ENCODE data around the gene SHBG.
"Not testable (repeated sequence)": the region's sequence is repeated elsewhere in the genome, so short reads cannot be mapped to it uniquely, and the experiment has no call there.

The SHBG gene, protein sequence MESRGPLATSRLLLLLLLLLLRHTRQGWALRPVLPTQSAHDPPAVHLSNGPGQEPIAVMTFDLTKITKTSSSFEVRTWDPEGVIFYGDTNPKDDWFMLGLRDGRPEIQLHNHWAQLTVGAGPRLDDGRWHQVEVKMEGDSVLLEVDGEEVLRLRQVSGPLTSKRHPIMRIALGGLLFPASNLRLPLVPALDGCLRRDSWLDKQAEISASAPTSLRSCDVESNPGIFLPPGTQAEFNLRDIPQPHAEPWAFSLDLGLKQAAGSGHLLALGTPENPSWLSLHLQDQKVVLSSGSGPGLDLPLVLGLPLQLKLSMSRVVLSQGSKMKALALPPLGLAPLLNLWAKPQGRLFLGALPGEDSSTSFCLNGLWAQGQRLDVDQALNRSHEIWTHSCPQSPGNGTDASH
- total RNA-seq, result 0 to 0.07 reads per million in 2 donors

DNA sequence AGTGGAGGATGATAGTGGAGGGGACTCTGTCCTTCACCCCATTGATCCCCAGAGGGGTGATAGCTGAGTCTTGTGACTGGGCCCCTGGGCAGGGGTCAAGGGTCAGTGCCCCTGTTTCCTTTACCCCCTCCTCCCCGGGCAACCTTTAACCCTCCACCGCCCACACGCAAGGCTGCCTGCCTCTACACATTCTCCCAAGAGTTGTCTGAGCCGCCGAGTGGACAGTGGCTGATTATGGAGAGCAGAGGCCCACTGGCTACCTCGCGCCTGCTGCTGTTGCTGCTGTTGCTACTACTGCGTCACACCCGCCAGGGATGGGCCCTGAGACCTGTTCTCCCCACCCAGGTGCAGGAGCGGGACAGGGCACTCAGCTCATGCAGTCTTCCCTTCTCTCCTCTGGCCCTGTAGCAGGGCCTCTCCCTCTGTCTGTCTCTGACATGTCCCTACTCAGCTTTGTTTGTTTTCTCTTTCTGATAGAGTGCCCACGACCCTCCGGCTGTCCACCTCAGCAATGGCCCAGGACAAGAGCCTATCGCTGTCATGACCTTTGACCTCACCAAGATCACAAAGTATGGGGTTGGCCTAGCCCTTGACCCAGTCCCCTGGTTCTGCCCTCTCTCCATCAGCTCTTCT, at the start of gene SHBG:
Gene SHBG, plus strand, starts transcription at position 197 of the 633 bp plus-strand sequence. Its CDS starts 38 bp downstream, at position 235.
- no peak for DNase-seq

DNA sequence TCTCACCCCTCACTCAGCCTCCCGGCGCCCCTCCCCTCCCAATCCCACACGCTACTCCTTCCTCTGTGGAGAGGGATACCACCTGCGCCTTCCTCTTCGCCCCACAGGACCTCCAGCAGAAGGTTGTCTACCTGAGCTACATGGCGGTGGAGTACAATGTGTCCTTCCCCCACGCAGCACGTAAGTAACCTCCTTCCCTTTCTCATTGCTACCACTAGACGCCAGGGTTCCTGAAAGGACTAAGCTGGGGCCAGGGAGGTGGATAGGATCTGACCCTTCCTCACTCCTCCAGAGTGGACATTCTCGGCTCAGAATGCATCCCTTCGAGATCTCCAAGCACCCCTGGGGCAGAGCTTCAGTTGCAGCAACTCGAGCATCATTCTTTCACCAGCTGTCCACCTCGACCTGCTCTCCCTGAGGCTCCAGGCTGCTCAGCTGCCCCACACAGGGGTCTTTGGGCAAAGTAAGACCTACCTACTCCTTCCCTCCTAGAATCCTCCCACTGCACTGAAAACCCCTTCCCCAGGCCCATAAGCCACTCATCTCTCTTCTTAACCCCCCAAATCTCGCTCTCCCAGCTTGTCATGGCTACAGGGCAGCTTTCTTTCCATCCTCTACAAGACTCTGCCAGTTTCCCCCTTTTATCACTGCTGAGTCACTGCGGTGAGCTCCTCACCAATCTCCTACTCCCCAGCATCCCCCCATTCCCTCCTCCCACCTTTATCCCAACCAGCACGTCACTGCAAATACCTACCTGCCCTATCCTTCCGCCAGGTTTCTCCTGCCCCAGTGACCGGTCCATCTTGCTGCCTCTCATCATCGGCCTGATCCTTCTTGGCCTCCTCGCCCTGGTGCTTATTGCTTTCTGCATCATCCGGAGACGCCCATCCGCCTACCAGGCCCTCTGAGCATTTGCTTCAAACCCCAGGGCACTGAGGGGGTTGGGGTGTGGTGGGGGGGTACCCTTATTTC, 49.0 kb upstream of the SHBG start:
- no peak for DNase-seq

DNA sequence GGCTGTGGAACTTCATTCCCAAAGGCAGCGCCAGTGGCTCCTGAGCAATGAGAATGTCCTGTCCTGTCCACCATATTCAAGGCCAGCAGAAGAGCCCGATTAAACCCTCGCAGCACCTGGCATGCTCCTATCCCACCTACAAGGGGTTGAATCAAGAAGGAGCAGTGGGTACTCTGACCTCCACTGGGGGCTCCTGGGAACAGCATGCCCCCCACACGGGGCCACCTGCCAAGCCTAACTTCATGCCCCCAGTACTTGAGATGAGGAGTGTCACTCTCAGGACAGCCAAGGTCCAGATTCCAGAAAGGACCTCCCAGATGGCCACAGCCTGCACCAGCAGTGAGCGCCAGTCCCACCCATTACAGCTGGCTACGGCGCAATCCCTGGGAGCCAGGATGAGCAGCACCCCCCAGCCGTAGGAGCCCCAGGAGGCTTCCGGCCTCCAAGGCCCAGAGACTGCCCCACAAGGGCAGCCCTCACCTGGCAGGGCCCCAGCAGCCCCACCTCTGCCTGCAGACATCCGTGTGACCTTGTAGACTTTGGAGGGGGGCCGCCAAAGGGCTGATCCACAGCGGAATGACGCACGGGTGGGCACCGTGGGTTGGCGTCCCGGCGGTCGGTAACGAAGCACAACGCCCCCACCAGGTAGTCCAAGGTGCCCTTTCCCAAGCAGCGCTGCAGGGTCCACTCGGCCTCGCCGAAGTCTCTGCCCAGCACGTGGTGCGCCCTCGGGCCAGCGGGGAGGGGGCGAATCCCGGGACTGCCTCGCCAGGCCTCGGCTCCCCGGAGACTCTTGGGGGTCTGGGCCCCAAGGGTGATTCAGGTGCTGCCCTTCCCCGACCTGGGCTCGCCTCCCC, 47.3 kb upstream of the SHBG start:
- no peak for DNase-seq

DNA sequence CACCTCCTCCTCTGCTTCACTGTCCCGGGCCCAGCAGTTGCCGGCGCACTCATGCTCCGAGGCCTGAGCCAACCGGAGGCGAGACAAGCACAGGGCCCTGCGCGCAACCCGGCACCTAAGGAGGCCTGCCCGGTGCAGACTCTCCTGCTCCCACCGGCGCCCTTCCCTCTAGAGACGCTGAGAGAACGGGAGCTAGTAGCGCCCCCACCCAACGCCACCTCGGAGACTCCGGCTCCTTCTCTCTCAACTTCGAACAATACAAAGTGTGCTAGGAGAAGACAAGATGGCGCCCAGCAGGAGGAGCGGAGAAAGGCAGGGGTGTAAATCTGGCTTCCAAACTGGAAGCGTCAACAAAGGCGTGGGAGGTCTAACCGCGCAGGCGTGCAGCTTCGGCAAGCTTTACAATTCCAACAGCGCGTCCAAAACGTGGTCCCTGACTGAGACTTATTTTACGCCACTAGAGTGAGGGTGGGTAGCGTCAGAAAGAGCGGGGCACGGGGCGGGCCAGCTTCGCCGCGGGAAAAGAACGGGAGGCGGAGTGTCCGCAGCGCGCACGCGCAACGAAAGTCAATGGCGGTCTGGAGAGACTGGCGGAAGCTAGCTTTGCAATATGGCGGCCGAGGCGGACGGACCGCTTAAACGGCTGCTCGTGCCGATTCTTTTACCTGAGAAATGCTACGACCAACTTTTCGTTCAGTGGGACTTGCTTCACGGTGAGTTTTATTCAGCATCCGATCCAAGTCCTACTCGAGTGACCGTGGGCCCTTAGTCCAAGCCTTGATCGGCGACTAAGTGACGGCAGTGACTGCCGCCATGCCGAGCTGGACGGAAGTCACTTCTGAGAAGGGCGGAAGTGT, 46.5 kb upstream of the SHBG start, which contains the start of gene MPDU1:
Gene MPDU1, plus strand, starts transcription at position 600 of the 857 bp plus-strand sequence. Its CDS starts 11 bp downstream, at position 611.
- DNase-seq, result peak; percentile 83 to 97 (median 91)

DNA sequence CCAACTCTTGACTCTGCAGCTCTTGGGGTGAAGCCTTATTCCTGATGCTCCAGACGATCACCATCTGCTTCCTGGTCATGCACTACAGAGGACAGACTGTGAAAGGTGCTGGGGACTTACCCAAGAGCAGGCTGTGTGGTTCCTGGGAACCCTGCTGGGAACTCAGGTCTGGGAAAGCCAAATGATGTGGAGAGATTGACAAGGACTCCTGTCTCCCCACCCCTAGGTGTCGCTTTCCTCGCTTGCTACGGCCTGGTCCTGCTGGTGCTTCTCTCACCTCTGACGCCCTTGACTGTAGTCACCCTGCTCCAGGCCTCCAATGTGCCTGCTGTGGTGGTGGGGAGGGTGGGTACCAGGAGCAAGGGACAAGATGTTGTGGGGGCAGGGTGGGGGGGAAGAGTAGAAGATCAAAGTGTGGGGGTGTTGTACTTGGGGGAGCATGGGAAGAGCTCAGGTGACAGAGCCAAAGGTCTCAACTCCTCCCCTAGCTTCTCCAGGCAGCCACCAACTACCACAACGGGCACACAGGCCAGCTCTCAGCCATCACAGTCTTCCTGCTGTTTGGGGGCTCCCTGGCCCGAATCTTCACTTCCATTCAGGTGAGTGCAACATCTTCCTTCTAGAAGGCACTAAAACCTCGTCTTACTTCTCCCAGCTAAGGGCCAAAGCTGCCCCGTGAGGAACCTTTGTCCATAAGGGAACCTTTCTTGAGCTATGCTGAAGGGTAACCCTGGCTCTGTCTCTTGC, 43.1 kb upstream of the SHBG start:
- peak in 1 of 5 experiments; percentile 28 for DNase-seq

DNA sequence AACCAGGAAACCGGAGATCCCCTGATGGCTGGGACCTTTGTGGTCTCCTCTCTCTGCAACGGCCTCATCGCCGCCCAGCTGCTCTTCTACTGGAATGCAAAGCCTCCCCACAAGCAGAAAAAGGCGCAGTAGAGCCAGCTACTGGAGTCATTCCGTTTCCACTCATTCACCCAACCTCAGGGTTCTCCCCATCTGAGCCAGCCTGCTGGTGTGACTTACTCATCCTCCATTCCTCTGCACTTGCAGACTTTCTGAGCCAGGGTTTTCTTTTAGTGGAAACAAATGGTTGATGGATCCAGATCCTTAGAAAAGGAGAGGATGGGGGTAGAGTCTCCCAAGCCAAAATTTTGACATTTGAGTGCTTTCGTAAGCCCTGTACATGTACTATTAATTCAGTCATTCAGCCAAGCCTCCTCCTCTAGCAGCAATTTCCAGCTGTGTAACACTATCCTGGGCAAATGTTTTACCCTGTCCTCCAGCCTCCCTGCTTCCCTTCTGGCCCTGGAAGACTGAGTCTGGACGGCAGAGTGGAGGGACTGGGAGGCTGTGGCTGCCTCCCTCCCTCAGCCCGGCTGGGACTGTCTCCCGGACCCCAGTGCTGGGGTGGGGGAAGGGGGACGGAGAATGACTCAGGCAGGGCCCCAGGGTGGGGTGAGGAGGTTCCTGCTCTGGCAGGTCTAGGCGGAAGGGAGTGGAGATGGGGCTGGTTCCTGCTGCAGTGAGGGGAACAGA, 42.3 kb upstream of the SHBG start:
- no peak for DNase-seq

DNA sequence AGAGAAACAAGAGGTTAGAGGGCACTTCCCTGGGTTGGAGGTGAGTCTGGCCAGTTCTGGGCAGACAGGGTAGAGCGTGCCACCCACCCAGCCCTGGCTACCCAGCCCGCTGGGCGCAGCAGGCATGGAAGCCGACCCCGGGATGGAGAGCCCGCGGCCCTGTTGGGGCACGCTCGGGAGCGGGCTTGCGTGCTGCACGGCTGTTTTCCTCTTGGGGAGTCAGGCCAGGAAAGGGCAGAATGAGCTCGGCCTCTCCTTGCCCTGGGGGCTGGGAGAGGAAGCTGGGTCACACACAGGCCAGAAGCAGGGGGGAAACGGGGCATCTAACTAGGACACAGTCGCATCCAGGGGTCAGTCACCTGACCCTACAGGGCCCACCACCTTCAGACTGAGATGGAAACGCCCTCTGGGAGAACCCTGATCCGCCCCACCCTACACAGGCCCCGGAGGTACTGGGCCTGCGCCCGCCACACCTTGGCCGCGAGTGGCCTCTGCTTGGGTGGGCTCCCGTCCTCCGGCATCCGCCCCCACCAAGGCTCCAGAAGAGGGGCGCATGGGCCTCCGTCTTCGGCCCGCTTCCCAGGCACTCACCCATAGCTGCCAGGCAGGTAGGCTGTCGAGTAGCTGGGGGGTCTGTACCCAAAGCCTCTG, 41.3 kb upstream of the SHBG start:
- no peak for DNase-seq

DNA sequence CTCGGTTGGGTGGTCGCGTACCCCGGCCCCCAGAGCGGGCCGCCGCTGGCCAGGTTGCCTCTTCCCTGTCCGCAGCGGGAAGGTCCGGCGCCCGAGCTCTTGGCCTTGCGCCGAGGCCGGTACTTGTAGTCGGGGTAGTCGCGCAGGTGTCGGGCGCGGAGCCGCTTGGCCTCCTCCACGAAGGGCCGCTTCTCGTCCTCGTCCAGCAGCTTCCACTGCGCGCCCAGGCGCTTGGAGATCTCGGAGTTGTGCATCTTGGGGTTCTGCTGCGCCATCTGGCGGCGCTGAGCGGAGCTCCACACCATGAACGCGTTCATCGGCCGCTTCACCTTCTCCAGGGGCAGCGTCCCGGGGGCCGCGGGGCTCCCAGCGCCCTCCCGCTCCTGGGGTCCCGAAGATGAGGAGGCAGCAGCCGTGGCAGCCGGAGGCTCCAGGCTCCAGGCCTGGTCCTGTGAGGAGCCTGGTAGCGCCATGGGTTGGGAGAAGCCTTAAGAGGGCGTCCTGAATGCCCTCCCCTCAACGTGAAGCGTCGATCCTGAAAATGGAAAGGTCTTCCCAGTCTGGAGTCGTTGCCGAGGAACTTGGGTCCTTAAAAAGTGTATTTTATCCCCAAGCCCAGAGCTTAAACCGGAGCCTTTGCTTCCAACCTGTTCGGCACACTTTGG, 40.6 kb upstream of the SHBG start:
- peak; percentile 29 to 73 (median 40) for DNase-seq

DNA sequence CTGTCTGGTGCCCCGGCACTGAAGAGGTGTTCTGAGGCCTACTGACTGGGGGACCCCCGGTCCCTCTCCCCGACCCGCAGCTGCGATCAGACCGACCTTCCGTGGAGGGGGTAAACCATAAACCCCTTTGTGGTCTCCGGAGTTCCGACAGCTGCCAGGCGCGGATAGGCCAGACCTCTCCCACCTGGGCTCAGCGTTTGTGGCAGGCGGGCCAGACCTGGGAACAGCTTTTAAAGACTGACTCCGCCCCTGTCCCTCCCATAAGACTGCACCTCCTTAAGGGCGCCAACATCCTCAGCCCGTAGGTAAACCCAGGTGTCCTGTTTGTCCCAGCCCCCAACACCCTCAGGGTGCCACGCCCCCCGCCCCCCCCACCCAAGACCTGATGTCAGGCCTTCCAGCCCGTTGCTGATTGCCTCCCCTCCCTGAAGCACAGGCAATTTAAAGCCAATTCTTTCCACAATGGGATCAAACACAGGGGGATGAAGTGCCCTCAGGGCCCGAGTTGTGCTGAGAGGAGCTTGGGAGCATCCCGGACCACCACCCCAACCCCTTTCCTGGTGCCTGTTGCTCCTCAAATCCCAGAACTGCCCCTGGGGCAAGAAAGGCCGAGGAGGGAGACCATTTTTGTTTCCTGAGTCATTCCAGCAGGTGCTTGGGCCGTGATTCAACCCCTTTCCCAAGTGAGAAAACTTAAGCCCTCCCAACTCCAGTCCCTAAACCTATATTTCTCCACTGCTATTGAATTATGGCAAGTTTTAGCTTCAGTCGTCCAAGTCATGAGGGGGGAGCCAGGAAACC, 39.8 kb upstream of the SHBG start, which contains the start of gene SOX15:
Gene SOX15, minus strand, starts transcription at position 204 of the 801 bp plus-strand sequence. CDS start 418 bp downstream, outside the sequence.
- DNase-seq, result no peak

DNA sequence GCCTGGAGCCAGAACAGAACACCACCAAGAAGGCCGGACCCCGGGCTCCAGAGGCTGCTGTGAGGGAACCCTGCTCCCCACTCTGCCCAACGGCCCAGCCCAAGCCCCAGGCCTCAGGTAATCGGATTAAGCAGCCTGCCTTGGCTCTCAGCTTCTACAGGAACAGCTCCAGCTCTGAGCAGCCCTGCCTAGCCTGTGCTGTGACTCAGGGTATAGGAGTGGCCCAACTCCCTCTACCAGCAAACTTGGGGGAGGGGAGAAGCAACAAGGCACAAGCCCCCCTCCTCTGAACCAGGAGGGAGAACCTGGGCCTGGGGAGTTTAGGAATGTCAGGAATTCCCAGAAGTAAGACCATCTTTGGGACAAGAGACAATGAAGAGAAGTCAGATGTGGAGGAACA, 39.2 kb upstream of the SHBG start:
- DNase-seq, result no peak

DNA sequence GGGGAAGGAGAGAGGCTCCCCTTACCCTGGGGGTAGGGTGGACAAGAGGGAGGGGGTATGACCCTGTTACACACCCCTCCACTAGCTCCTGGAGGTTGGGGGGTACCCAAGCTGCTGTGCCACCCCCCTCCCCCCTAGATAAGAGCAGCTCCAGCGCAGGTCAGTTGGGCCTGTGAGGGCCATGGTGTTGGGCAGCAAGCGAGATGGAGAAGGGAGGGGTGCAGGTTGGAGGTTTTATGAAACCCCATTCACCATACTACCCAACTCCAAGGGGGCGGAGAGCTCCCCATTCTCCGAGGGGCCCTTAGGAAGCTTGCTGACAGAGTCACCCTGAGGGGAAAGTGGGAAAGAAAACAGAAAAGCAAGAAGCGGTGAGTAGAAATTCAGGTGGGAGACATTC, 38.3 kb upstream of the SHBG start:
- no peak for DNase-seq

DNA sequence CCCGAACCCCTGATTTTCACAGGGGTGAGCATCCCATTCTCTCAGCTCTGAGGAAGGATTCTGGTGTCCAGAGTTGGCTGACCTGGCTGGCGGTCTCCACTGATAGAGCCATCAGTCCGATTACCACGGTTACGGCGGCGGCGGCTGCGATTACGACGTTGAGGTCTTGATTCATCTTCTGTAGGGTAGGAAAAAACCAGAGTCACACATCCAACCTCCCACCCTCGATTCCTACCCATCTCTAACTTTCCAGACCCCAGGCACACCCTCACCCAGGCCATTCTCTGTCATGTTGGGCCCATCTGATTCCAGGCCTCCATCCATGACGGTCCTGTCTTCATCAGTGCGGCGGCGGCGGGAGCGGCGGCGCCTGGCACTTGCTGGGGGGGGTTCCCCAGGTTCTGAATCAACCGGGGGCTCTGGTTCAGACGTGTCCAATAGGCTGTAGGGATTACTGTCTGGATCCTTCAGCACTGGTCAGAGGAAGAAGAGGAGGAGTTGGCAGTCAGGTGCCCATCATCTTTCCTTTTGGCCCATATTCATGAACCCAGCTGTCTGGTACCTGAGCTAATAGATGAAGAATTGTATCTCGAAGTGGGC, 37.4 kb upstream of the SHBG start:
- DNase-seq, result no peak

DNA sequence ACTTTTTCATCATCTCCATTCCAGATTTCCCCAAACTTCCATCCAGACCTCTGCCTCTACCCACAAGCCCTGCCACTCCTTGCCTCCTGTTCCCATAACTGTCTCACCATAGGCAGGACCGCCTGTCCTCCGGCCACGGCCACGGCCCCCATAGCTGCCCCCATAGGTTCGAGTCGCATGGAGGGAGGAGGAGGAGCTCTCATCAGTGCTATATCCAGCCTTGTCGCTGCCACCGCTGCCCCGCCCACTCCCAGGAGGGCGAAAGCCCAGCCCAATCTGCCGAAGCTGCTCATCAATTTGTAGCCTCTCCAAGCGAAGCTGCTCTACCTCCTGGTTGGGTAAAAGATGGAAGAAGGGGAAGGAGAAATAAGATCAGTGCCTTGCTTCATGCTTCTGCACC, 36.6 kb upstream of the SHBG start:
- DNase-seq, result no peak

DNA sequence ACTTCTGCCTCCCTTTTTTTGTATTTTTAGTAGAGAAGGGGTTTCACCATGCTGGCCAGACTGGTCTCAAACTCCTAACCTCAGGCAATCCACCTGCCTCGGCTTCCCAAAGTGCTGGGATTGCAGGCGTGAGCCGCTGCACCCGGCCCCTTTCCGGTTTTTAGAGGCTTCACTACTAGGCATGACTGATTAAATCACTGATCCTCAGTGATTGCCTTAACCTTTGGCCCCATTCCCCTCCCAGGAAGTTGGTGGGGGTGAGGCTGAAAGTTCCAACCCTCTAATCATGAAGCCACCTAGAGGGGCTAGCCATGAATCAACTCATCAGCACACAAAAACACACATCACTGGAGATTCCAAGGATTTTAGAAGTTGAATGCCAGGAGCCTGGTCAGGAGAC, 32.4 kb upstream of the SHBG start:
- not testable (repeated sequence) for DNase-seq

DNA sequence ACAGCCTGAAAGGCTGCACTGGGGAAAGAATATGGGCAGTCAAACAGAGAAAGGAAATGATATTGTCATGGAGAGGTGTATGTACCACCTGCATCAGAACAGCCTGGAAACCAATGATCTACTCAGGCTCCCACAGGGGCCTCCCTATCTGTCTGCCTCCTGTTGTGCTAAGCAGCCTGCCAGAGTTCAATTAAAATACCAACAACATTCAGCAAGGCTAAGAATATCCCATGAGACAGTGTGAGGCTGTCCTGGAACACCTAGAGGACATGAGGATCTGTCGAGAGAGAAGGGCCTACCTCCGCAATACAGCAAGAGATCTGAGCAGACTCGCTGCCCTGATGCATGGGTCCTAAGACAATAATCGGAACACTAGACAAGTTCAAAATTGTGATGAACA, 23.7 kb upstream of the SHBG start:
- no peak for DNase-seq

DNA sequence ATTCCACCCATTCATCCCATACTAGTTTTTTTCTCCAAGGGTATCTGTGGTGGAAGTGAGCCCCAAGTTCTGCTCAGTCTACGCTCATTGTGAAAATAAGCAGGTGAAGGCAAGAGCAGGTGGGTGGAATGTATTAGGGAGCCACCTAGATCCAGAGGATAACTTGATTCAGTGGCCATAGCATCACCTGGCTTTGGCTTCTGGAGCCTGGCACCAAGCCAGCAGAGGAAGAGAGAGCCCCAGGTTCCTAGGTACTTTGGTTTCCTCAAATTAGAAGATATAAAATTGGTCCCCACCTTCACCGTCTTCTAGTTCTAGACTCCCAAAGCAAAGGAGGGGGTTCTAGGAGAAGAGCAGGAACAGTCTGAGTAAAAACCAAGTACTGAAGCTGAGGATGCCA, 19.3 kb upstream of the SHBG start:
- no peak for DNase-seq
